SIG-M5 (cell line): ENCODE data around the gene TOMM6.
"Not testable (repeated sequence)": the region's sequence is repeated elsewhere in the genome, so short reads cannot be mapped to it uniquely, and the experiment has no call there.

Experiments
- DNase-seq: peaks from one replicate; lab custom pipeline; 2025; lab: John Stamatoyannopoulos, UW

The TOMM6 gene

GRCh38 chr6:41763470-41763869 lies 24.0 kb upstream of the TOMM6 start:
- no peak for DNase-seq

GRCh38 chr6:41766043-41766664 lies 21.3 kb upstream of the TOMM6 start:
- DNase-seq = not testable (repeated sequence)

- DNase-seq = no peak
Measured at GRCh38 chr6:41767112-41767833, 20.2 kb upstream of the TOMM6 start.

- no peak for DNase-seq
Measured at GRCh38 chr6:41768545-41769308, 18.8 kb upstream of the TOMM6 start.

GRCh38 chr6:41769376-41769775 lies 18.1 kb upstream of the TOMM6 start:
- DNase-seq = no peak

GRCh38 chr6:41770381-41771057 lies 17.0 kb upstream of the TOMM6 start:
- no peak for DNase-seq

- DNase-seq = no peak
Measured at GRCh38 chr6:41771058-41771983, 16.2 kb upstream of the TOMM6 start.

GRCh38 chr6:41774841-41775240 lies 12.7 kb upstream of the TOMM6 start:
- DNase-seq = no peak

GRCh38 chr6:41775293-41775882 lies 12.1 kb upstream of the TOMM6 start:
- DNase-seq = no peak

GRCh38 chr6:41777551-41778285 lies 9.8 kb upstream of the TOMM6 start:
- DNase-seq = no peak

GRCh38 chr6:41778895-41779294 lies 8.6 kb upstream of the TOMM6 start:
- no peak for DNase-seq

- DNase-seq = no peak
Measured at GRCh38 chr6:41779336-41779735, 8.2 kb upstream of the TOMM6 start.

- DNase-seq = peak; percentile 13
Measured at GRCh38 chr6:41779788-41780550, 7.5 kb upstream of the TOMM6 start, which contains the start of gene FRS3. TSS of gene FRS3 (minus strand) at chr6:41779900. CDS start at chr6:41776987, 2,913 bp downstream.

GRCh38 chr6:41780551-41781365 lies 6.7 kb upstream of the TOMM6 start, which contains the start of gene PRICKLE4:
TSS of gene PRICKLE4 (plus strand) at chr6:41780782. CDS start at chr6:41783474, 2,692 bp downstream.
- DNase-seq = no peak

- no peak for DNase-seq
Measured at GRCh38 chr6:41781366-41781730, 6.1 kb upstream of the TOMM6 start.

- DNase-seq = no peak
Measured at GRCh38 chr6:41783106-41783780, 4.3 kb upstream of the TOMM6 start.

GRCh38 chr6:41784581-41785171 lies 2.8 kb upstream of the TOMM6 start:
- no peak for DNase-seq
